ENCODE measurements around the gene OR7A5. TPM values are rescaled to one million over a fixed set of nuclear protein-coding genes. Genes with fewer than 3 reads are reported as not detected.

The OR7A5 gene
- 0.98 and 4.7 TPM in 2 replicates for total RNA-seq

GRCh38 chr19:14835011-14835410 lies at the start of gene OR7A5, which contains the start of gene OR7C1:
Gene OR7A5 (minus strand): TSS chr19:14835185. CDS start chr19:14828241, 6,944 bp downstream.
Gene OR7C1 (minus strand): TSS chr19:14835185. CDS start chr19:14800136, 35,049 bp downstream.

GRCh38 chr19:14848822-14849221 lies 13.8 kb upstream of the OR7A5 start, which contains the start of gene OR7A10:
Gene OR7A10 (minus strand): TSS chr19:14848922. CDS start chr19:14841877, 7,045 bp downstream.

GRCh38 chr19:14778110-14778845 lies 56.7 kb downstream of the OR7A5 start, which contains the start of gene ADGRE2:
Gene ADGRE2 (minus strand): TSS chr19:14778560. CDS start chr19:14776756, 1,804 bp downstream.

Small RNA genes within 50 kb of the gene (small RNA-seq; reads per million reads assigned to genes)
- gene AC005255.1 = 0.14 reads per million

Other genes starting within 250 kb of the OR7A5 start
- gene ADGRE3, start 160.3 kb downstream of the OR7A5 start, total RNA-seq = not detected in 2 replicates
- gene ZNF333, start 145.1 kb downstream of the OR7A5 start, total RNA-seq = 12.5 and 13.3 TPM in 2 replicates
- 3.1 and 3.9 TPM in 2 replicates for gene ADGRE2, start 56.6 kb downstream of the OR7A5 start, total RNA-seq
- 0.98 and 3.5 TPM in 2 replicates for gene OR7C1, start within 50 bp of the OR7A5 start, total RNA-seq
- not detected in 2 replicates for gene OR7A10, start 13.7 kb upstream of the OR7A5 start, total RNA-seq
- not detected in 2 replicates for gene OR7A17, start 50.9 kb upstream of the OR7A5 start, total RNA-seq
- not detected in 2 replicates for gene OR7C2, start 106.3 kb upstream of the OR7A5 start, total RNA-seq
- gene SLC1A6, start 144.7 kb upstream of the OR7A5 start, total RNA-seq = 16.4 and 82.8 TPM in 2 replicates
- gene CASP14, start 214.3 kb upstream of the OR7A5 start, total RNA-seq = not detected in 2 replicates
- not detected in 2 replicates for gene OR1I1, start 247.0 kb upstream of the OR7A5 start, total RNA-seq